Astrocyte of the hippocampus (primary cell): ENCODE measurements around the gene NFATC1.

Source experiments
- DNase-seq: peaks from one replicate; pipeline ENCODE4 v3.0.0; 2011; ENCODE audit warnings: low read depth, low spot score

NFATC1 gene

DNA sequence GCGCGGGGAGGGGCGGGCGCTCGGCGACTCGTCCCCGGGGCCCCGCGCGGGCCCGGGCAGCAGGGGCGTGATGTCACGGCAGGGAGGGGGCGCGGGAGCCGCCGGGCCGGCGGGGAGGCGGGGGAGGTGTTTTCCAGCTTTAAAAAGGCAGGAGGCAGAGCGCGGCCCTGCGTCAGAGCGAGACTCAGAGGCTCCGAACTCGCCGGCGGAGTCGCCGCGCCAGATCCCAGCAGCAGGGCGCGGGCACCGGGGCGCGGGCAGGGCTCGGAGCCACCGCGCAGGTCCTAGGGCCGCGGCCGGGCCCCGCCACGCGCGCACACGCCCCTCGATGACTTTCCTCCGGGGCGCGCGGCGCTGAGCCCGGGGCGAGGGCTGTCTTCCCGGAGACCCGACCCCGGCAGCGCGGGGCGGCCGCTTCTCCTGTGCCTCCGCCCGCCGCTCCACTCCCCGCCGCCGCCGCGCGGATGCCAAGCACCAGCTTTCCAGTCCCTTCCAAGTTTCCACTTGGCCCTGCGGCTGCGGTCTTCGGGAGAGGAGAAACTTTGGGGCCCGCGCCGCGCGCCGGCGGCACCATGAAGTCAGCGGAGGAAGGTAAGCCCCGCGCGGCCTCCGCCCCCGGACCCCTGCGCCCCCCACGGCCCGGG lies at the start of gene NFATC1:
NFATC1 (plus strand) TSS at position 170 of the 644 bp plus-strand sequence; CDS start at position 465, 295 bp downstream.
- DNase-seq, result peak; percentile 90

DNA sequence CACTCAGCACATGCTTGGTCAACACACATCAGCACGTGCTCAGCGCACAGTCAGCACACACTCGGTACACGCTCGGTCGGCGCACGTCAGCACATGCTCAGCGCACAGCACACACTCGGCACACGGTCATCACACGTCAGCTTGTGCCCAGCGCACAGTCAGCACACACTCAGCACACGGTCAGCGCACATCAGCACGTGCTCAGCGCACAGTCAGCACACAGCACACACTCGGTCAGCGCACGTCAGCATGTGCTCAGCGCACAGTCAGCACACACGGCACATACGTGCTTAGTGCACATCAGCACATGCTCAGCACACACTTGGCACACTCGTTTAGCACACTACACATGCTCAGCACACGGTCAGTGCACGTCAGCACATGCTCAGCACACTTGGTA lies 49.7 kb upstream of the NFATC1 start:
- no peak for DNase-seq

DNA sequence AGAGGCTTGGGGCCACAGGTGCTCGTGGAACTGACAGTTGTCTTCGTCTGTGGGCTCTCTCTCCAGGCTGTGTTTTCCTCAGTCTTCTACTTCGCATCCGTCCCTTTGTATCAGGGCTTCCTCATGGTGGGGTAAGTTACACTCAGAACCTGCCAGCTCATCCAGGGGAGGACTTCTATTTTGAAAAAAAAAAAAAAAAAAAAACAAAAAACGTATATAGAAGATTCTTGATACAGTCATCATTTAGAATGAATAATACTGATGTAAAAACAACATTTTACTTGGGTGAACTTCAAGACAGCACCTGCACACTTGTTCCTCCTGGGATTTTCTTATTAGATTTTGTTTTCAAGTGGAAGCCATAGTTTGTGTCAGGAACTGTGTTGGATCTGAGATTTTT lies 47.7 kb upstream of the NFATC1 start:
- DNase-seq, result no peak

DNA sequence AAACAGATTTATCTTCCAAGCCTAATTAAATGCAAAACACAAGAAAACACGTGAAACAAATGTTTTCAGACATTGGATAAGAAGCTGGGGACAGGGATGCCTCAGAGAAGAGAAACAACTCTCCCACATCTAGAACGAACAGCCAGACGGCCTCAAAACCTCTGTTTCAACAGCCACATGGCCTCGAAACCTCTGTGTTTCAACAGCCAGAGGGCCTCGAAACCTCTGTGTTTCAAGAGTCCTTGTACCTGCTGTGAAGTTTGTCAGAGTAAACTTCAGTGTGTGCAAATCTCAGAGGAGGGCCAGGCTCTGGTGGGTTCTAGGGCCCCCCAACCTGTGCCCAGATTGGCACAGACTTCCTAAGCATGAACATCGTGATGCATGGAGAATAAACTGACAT lies 43.3 kb upstream of the NFATC1 start:
- no peak for DNase-seq

DNA sequence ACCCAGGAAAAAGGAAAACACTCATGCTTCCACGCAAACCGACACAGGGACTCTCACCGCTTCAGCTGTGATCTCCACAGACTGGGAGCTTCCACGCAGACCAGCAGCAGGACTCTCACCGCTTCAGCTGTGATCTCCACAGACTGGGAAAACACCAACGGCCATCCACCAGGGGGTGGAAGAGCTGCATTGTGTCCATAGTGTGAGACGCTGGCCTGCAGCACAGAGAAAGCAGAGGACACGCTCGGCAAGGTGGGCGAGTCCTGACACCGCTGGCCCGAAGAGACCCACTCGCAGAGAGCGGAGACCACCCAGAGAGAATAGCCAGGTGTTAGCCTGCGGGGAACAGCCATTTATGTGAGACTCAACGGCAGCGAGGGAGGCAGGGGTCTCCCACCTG lies 42.5 kb upstream of the NFATC1 start:
- no peak for DNase-seq

DNA sequence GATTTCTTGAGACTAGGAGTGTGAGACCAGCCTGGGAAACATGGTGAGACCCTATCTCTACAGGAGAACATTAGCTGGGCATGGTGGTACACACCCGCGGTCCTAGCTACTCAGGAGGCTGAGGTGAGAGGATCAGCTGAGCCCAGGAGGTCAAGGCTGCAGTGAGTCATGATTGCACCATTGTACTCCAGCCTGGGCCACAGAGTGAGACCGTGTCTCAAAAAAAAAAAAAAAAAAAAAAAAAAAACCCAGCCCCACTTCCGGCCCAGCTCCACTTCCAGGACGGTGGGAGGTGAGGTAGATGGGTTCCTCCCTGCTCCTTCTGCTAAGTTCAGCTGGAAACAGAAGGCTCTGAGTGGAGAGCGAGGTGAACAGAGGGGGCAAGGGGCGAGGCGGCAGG lies 41.4 kb upstream of the NFATC1 start:
- no peak for DNase-seq

DNA sequence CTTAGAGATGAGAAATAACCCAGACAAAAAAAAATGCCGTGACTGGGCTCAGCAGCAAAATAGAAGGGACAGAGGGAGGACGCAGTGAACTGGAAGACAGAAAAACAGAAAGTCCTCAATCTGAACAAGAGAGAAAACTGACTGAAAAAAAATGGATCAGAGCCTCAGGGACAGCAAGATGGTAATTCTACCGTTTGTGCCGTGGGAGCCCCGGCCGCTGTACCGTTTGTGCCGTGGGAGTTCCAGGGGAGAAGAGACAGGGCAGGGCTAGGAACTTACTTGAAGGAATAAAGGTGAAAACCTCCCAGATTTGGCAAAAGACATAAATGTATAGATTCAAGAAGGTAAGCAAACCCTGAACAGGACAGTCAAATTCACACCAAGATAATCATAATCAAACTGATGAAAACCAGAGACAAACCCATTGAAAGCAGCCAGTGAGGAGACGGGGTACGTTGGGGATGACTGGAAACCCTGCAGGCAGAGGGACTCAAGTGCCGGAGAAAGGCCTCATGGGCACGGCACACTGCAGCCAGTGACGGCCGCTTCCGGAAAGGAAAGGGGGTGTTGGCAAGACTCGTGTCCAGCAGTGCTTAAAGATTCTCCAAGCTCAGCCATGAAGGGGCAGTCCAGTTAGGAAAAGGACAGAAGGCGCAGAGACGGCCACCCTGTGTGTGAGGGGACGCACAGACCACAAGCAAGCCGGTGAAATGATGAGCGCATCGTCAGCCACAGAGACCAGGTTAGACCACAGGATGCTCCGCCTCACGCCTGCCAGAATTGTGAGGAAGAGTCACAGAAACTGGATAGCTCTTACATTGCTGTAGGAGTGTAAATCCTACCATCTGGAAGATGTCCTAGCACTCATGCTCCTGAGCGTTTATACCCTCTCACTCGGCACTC lies 40.0 kb upstream of the NFATC1 start:
- DNase-seq, result no peak

DNA sequence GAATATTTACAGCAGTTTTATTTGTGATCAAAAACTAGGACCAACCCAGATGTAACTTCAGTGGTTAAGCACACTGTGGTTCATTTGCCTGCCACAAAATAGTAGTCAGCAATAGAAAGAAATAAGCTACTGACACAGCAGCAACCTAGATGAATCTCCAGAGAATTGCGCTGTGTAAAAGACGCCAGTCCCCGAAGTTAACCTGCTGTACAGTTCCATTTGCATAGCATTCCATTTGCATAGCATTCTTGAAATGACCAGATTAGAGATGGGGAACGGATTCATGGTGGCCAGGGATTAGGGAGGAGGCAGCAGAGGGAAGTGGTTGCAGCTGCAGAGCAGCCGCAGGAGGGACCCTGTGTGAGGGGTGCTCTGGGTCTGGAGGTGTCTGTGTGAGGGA lies 39.3 kb upstream of the NFATC1 start:
- DNase-seq, result no peak

DNA sequence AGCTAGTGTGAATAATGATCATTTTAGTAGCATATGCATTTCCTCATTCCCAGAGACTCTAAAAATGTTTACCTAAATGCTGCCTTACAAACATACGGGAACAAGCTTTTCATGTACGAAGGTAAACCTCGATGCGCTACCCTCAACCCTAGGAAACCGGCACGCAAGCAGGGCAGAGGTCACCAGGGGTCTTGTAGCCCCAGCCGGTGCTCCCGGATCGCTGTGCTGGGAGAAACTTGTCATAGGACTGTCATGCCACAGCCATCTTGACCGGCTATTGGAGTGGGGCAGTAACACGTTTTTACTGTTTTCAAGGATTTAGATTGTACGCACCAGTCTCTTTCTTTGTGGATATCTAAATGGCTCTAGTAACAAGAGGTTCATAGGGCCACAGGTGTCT lies 34.8 kb upstream of the NFATC1 start:
- no peak for DNase-seq

DNA sequence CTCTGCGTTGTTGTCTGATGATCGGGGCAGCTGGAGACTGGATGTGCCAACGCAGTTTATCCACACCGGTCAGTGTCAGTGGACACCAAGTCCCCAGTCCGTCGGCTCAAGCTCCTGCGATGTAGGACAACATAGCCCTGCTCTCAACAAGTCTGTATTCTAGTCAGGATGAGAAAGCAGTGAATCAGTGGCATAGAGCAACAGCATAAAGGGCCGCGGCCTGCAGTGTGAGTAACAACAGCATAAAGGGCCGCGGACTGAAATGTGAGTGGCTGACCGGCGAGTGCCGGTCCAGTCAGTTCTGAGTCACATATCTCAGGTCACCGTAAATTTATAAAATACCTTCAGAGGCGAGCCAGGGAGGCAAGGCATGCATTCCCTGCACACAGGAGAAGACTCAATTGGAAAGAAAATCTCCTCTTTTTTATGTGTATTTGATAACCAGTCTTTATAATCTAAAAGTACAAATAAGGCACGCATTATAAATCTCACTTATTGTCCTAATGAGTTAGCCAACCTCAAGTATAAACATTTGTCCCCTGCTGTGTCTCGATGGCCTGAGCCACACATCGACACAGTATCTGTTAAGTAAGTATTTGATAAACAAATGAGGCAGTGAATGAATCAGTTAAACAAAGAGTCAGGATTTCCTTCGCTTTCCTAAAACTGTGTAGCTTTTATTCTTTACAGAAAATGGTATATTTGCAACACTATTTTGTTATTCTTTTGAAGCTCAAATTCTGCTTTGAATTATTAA lies 33.8 kb upstream of the NFATC1 start:
- DNase-seq, result peak; percentile 88

DNA sequence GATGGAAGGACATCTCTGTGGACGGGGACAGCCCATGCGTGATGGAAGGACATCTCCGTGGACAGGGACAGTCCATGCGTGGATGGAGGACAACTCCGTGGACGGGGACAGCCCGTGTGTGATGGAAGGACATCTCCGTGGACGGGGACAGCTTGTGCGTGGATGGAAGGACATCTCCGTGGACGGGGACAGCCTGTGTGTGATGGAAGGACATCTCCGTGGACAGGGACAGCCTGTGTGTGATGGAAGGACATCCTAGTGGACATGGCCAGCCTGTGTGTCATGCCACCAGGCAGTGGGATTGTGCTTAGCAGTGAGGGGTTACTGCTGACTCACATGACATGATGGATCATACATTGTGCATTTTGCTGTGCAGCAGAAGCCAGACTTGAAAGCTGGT lies 30.0 kb upstream of the NFATC1 start:
- no peak for DNase-seq

DNA sequence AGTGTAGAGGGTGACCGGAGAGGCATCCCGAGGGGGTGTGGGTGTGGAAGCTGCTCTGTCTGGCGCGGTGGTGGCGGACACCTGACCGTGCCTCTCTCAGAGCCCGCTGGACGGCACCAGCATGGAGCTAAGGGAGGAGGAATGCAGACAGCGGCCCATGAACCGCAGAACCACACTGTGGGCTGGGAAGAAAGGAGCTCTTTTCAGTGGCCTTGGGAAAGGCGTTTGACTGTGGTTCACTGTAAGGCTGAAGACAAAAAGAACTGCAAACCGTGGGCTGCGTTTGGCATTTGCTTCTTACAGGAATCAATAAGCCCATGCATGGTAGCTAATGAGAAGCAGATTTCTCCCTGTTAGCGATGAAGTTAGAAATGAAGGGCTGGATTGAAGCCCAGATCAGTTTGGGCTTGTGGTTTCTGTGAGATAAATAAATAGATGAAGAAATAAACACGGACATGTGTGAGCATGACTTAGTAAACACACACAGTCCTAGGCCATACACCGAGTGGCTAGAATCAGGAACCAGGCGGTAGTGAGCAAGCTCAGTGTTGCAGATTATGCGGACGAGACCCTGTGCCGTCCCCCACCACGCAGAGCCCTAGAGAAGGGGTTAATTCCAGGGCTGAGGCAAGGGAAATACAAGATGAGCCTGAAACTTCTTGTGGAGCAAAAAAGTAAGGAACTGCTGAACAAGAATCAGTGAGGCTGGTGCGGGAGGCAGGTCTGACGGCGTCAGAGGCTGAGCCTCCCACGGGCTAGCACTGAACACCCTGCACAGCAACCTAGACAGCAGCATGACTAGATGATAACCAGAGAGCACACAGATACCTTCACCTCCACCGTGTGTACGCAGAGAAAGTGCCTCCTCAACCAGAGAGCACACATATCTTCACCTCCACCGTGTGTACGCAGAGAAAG lies 29.3 kb upstream of the NFATC1 start:
- DNase-seq, result peak; percentile 91

DNA sequence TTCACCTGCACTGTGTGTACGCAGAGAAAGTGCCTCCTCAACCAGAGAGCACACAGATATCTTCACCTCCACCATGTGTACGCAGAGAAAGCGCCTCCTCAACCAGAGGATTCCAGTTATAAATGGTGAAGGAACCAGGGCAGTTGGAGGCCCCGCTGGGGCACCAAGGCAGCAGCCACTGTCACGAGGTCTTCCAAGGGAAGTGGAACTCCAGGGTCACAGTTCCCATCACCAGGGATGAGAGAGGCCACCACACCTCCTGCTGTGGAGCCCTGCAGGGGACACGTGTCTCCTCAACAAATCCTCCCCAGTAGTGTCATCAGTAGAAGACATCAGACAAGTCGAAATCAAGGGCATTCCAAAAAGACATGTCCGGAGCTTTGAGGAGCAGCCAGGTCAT lies 28.2 kb upstream of the NFATC1 start:
- no peak for DNase-seq

DNA sequence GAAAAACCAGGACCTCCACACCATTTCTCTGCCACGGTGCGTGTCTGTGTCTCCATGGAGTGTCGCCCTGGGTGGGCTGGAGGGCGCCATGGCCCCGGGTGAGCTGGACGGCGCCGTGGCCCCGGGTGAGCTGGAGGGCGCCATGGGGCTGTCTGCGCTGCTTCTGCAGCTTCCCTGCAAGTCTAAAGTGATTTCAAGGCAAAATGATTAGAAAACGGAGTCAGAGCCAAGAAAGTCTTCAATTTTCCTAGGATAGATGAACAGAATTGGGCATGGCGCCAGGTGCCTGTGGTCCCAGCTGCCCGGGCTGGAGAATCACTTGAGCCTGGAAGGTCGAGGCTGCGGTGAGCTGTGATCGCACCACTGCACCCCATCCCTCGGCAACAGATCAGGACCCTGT lies 27.7 kb upstream of the NFATC1 start:
- peak; percentile 47 for DNase-seq

DNA sequence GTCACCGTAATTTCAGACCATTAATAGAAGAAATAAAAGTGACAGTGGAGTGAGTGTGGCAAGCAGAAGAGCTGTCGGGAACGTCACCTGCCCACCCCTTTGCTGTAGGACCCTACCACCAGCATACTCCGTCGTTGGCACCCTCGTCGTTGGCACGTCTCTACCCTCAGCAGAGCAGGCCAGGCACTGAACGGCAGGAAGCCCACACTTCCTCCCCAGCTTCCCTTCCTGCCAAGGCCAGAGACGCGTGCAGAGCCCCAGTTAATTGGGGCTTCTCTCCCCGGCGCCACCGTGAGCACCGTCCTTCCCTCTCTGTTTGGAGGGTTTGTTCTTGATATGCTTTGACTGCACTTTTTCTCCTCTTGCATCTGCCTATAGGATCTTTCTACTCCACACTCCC lies 27.0 kb upstream of the NFATC1 start:
- DNase-seq, result no peak

DNA sequence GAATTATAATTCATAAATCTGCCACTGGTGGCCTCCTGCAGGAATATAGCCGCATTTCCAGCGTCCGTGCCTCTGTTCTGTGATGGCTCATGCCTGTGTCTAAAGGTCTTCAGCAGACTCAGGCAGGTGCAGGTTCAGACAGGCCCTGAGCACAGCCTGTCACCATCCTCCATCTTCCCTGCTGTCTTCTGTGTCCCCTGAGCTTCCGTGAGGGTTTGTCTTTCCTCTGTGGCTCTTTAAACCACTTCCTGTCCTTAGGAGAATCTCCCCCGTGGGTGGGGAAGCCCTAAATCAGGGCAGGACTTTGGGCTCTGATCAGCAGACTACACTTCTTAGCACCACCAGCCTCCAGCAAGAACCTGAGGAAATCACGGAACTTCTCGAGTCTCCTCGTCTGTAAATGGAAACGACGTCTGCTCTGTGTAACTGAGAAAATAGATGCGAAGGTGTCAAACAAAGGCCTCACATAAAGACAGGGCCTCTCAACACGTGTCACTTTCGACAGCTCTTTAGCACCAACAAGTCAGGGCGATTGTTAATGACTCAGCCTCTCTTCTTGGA lies 24.1 kb upstream of the NFATC1 start:
- no peak for DNase-seq

DNA sequence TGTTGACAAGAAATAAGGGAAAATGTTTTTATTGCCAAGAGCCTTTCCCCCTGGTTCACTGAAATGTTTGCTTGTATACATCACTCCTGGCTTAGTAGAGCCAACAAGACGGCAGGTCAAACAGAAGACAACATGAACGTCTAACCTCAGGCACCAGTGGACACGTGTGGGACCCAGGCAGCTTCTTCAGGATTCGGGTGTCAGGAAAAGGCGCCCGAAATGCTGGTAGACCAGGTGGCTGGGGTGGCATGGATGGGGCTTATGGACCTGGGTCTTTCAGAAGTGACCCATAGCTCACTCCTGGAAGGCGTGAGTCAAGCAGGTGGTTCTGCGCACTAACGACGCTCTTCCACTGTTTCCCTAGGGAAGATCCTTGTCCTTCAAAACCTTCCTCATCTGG lies 23.3 kb upstream of the NFATC1 start:
- no peak for DNase-seq

DNA sequence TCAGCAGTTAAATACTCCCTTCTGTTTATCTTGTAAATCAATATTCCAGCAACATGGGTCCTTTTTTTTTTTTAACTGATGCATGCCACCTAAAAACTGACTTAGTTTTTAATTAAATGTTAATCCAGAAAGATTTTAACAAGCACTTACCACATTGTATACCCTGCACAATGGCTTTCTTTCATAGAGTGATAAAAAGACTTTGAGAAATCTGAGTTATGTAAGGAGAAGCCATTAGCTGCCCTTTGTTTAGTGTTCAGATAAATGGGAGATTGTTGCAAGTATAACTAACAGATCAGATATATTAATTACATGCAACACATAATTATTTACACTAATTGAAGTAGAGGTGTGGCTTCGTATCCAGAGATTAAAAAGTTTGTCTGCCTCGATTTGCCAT lies 22.7 kb upstream of the NFATC1 start:
- no peak for DNase-seq

DNA sequence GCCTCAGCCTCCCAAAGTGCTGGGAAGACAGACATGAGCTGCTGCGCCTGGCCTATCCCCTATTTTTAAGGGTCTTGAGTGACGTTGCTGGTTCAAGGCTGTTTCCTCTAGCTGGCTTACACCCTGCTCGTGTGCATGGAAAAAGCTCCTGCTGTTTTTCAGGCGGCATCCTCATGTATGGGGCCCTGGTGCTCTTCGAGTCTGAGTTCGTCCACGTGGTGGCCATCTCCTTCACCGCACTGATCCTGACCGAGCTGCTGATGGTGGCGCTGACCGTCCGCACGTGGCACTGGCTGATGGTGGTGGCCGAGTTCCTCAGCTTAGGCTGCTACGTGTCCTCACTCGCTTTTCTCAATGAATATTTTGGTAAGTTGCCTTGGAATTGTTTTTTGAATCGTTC lies 22.0 kb upstream of the NFATC1 start:
- no peak for DNase-seq

DNA sequence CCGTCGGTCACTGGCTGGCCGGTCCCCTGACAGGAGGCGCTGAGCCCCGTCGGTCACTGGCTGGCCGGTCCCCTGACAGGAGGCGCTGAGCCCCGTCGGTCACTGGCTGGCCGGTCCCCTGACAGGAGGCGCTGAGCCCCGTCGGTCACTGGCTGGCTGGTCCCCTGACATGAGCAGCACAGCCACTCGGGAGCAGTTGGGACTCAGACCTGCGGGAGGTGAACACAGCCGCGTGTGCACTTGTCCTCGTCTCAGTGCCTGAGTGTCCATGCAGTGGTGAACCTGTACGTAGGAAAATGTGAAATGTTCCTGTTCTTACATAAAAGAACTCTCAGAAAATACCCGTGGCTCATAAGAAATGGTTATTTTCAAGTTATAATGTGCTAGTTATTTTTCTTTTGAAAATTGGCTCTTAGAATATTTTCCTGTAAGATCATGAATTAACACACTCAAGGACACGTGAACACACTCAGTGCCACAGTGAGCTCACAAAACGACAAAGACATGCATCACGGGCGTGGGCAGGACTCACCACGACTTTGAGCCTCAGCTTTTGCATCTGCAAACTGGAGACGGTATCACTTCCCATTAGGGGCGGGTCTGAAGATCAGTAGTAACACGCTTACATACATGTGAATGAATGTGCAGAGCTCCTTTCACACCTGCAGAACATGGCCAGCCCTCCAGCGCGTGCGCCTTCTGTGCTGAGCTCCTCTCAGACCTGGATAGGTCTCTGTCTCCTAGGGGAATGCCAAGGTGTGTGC lies 21.1 kb upstream of the NFATC1 start:
- DNase-seq, result no peak
